Endothelial cell of umbilical vein (primary cell): ENCODE measurements around the gene GNA12. TPM values are rescaled to one million over a fixed set of nuclear protein-coding genes. Genes with fewer than 3 reads are reported as not detected.
"Not testable (repeated sequence)": the region's sequence is repeated elsewhere in the genome, so short reads cannot be mapped to it uniquely, and the experiment has no call there.

Experiments
- BruUV-seq: library from RNA; stranded (reverse); fragments of 400-500 nt; replicated peaks from 2 replicates; lab custom pipeline; 2021; lab: Mats Ljungman, UMichigan
- CTCF ChIA-PET: fragments of 300-600, 350-600 bp; sonication (Branson Sonifier 250); formaldehyde crosslinking; loops from one replicate; lab custom pipeline; 2021; ENCODE audit warnings: antibody characterized with exemption, inconsistent platforms; lab: Charles Lee
- POLR2A ChIA-PET: fragments of 300-600, 350-600 bp; sonication (Branson Sonifier 250); formaldehyde crosslinking; loops from one replicate; lab custom pipeline; 2021; ENCODE audit warnings: antibody characterized with exemption, inconsistent platforms; lab: Charles Lee
- DNase-seq: peaks from one replicate; pipeline ENCODE4 v3.0.0-alpha.2; 2011; ENCODE audit warnings: low read depth, low spot score
- FAIRE-seq: peaks from 2 replicates; lab custom pipeline; 2011; peaks lifted over from hg19 to GRCh38; lab: Jason Lieb, UNC
- H2AFZ ChIP-seq: 2 replicates; pipeline ENCODE4 v1.6.0; 2012; ENCODE audit warnings: low read depth, low read length, control low read depth, inconsistent platforms
- H3K27ac ChIP-seq: 2 replicates; pipeline ENCODE4 v1.5.1; 2011; ENCODE audit warnings: low read depth, mild to moderate bottlenecking, control low read depth, low read length, moderate library complexity; ENCODE audit not compliant: insufficient read depth
- H3K27me3 ChIP-seq, 2 experiments: 2 replicates each; pipeline versions ENCODE4 v1.6.0 to v1.6.1; 2011; ENCODE audit warnings: low read length in 2 of 2, mixed read lengths in 1 of 2; ENCODE audit not compliant: control insufficient read depth in 2 of 2, insufficient read depth in 2 of 2
- H3K36me3 ChIP-seq, 2 experiments: 2 replicates in 1 of 2; 3 replicates in 1 of 2; pipeline ENCODE4 v1.5.1; 2011; ENCODE audit warnings: low read length in 2 of 2, mild to moderate bottlenecking in 1 of 2, moderate library complexity in 1 of 2; ENCODE audit not compliant: control insufficient read depth in 2 of 2, insufficient read depth in 2 of 2; ENCODE audit errors: extremely low read depth in 1 of 2
- H3K4me1 ChIP-seq: 3 replicates; pipeline ENCODE4 v1.5.1; 2011; ENCODE audit warnings: mild to moderate bottlenecking, low read length; ENCODE audit not compliant: control insufficient read depth, insufficient read depth; ENCODE audit errors: extremely low read depth
- H3K4me2 ChIP-seq: 2 replicates; pipeline ENCODE4 v1.6.1; 2011; ENCODE audit warnings: low read length, control low read depth, mixed read lengths; ENCODE audit not compliant: insufficient read depth
- H3K4me3 ChIP-seq, 3 experiments: fragments of 200-600 bp in 1 of 3; sonication (generic), shearing (Covaris generic) in 1 of 3; replicated peaks in 1 of 3; 2 replicates each; pipeline ENCODE4 v1.5.1; 2011 to 2016; ENCODE audit warnings: control low read depth in 3 of 3, low read length in 3 of 3, mild to moderate bottlenecking in 2 of 3, inconsistent platforms in 1 of 3, low read depth in 1 of 3, moderate library complexity in 1 of 3; ENCODE audit not compliant: insufficient read depth in 1 of 3
- H3K79me2 ChIP-seq: 2 replicates; pipeline ENCODE4 v1.6.0; 2012; ENCODE audit warnings: low read length, inconsistent platforms; ENCODE audit not compliant: control insufficient read depth, insufficient read depth
- H3K9ac ChIP-seq: replicated peaks from 2 replicates; pipeline ENCODE3; 2011; ENCODE audit warnings: low read length, control low read depth; ENCODE audit not compliant: insufficient read depth; ENCODE audit errors: extremely low read depth
- H3K9me1 ChIP-seq: replicated peaks from 3 replicates; pipeline ENCODE4 v1.6.0; 2011; ENCODE audit warnings: mild to moderate bottlenecking, low read length; ENCODE audit not compliant: control insufficient read depth, insufficient read depth; ENCODE audit errors: extremely low read depth
- H3K9me3 ChIP-seq: replicated peaks from 2 replicates; pipeline ENCODE4 v1.5.1; 2012; ENCODE audit warnings: low read length, inconsistent platforms; ENCODE audit not compliant: control insufficient read depth, insufficient read depth
- H4K20me1 ChIP-seq: replicated peaks from 2 replicates; pipeline ENCODE3; 2011; ENCODE audit warnings: mild to moderate bottlenecking, low read length; ENCODE audit not compliant: control insufficient read depth, insufficient read depth; ENCODE audit errors: extremely low read depth
- EZH2 ChIP-seq: IDR thresholded peaks from 2 replicates; pipeline ENCODE4 v1.6.1; 2012; ENCODE audit warnings: borderline replicate concordance, low read depth, mild to moderate bottlenecking, moderate library complexity, low read length, inconsistent platforms; ENCODE audit not compliant: severe bottlenecking
- FOS ChIP-seq: IDR thresholded peaks from 2 replicates; pipeline ENCODE4 v1.6.1; 2011; ENCODE audit warnings: mild to moderate bottlenecking, low read length, moderate library complexity, borderline replicate concordance; ENCODE audit not compliant: insufficient read depth
- GATA2 ChIP-seq: IDR thresholded peaks from 2 replicates; pipeline ENCODE4 v1.7.0; 2011; ENCODE audit warnings: low read depth, mild to moderate bottlenecking, moderate library complexity, mixed read lengths, low read length; ENCODE audit not compliant: insufficient read length, insufficient read depth
- JUN ChIP-seq: IDR thresholded peaks from 2 replicates; pipeline ENCODE4 v1.6.1; 2011; ENCODE audit warnings: borderline replicate concordance, low read depth; ENCODE audit not compliant: insufficient read length, insufficient read depth
- MAX ChIP-seq: IDR thresholded peaks from 2 replicates; pipeline ENCODE4 v1.6.1; 2011; ENCODE audit not compliant: insufficient read depth, insufficient read length
- MYC ChIP-seq: IDR thresholded peaks from one replicate; pipeline ENCODE4 v1.6.1; 2011; ENCODE audit warnings: mild to moderate bottlenecking, low read depth, low read length
- POLR2A ChIP-seq: IDR thresholded peaks from 2 replicates; pipeline ENCODE4 v1.6.1; 2012; ENCODE audit warnings: low read depth, mild to moderate bottlenecking, control low read depth, low read length
- POLR2AphosphoS5 ChIP-seq: IDR thresholded peaks from 2 replicates; pipeline ENCODE4 v1.6.1; 2012; ENCODE audit warnings: low read depth, mild to moderate bottlenecking, control low read depth, low read length, moderate library complexity; ENCODE audit not compliant: insufficient read depth
- dilution Hi-C: fragments of 300-500 bp; cut with MboI; formaldehyde crosslinking; loops from one replicate; pipeline ENCODE4 v1.15.0; 2019; ENCODE audit warnings: low sequenced_read_pairs; ENCODE audit not compliant: extremely low pct_ligation_motif_present
- intact Hi-C: fragments of 100-400 bp; cut with micrococcal nuclease; formaldehyde crosslinking; loops from one replicate; pipeline ENCODE4 v1.10.0; 2022
- polyA plus RNA-seq, 4 experiments: library from polyadenylated mRNA; depleted of rRNA in 3 of 4; stranded (reverse) in 3 of 4; unstranded in 1 of 4; fragments of >200 nt; gene quantifications; 2 replicates each; pipeline versions ENCODE4 v1.2.1 to v1.2.3, GENCODE V29; 2011 to 2012; ENCODE audit warnings: missing spikeins in 1 of 4
- total RNA-seq: library from RNA; stranded (reverse); gene quantifications from 2 replicates; pipeline ENCODE4 v1.2.3, GENCODE V29; 2021
- TF ChIP-seq, protein P1 (sequence below), 2 donors: IDR thresholded peaks; 1 replicate in 1 of 2; 2 replicates in 1 of 2; pipeline ENCODE4 v1.5.1; 2011; ENCODE audit warnings: low read length in 2 of 2, mild to moderate bottlenecking in 2 of 2, moderate library complexity in 2 of 2, control low read depth in 1 of 2, inconsistent platforms in 1 of 2, low read depth in 1 of 2; ENCODE audit not compliant: insufficient read depth in 1 of 2; ENCODE audit errors: extremely low read depth in 1 of 2

GNA12 gene
- total and polyA plus RNA-seq, 2 donors (not counting 3 experiments of a cell fraction or from before 2014, with no cell fraction given) = 63.0 to 75.1 TPM

GRCh38 chr7:2724453-2725177 is 119.5 kb downstream of the GNA12 start:
- dilution Hi-C loops = no loop called here
- no peak for FAIRE-seq
- intact Hi-C loops = no loop called here
- H3K27me3 ChIP-seq = no peaks in the 10 kb centered on the region
- H3K79me2 ChIP-seq = no peaks in the 10 kb centered on the region
- H3K9ac ChIP-seq = no peak overlapping the region
- no peaks in the 10 kb centered on the region for H4K20me1 ChIP-seq
- ChIA-PET CTCF (interaction anchor here (0.7 to 1.3 kb wide), 3 partner anchors 10 to 36 kb away, joined by 3 to 4 read pairs (median 3); no protein-coding TSS in a partner anchor), POLR2A (no interaction called here)
- no peaks in the 10 kb centered on the region for H3K9me3 ChIP-seq
- no peak for DNase-seq
- no peaks in the 10 kb centered on the region for H3K4me1 ChIP-seq
- no peak for TF ChIP-seq JUN
- TF ChIP-seq EZH2 = no peak
- no peak for TF ChIP-seq POLR2A
- TF ChIP-seq FOS = no peak
- TF ChIP-seq MAX = no peak
- TF ChIP-seq, protein P1, sequence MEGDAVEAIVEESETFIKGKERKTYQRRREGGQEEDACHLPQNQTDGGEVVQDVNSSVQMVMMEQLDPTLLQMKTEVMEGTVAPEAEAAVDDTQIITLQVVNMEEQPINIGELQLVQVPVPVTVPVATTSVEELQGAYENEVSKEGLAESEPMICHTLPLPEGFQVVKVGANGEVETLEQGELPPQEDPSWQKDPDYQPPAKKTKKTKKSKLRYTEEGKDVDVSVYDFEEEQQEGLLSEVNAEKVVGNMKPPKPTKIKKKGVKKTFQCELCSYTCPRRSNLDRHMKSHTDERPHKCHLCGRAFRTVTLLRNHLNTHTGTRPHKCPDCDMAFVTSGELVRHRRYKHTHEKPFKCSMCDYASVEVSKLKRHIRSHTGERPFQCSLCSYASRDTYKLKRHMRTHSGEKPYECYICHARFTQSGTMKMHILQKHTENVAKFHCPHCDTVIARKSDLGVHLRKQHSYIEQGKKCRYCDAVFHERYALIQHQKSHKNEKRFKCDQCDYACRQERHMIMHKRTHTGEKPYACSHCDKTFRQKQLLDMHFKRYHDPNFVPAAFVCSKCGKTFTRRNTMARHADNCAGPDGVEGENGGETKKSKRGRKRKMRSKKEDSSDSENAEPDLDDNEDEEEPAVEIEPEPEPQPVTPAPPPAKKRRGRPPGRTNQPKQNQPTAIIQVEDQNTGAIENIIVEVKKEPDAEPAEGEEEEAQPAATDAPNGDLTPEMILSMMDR (IDR thresholded peaks at IDR 0.05; ENCODE audit: extremely low read depth in 1 of 2, insufficient read depth in 1 of 2, low read depth in 1 of 2, low read length in 2 of 2) = no peak
- TF ChIP-seq POLR2AphosphoS5 = no peak
- TF ChIP-seq MYC = no peak
- no peak for TF ChIP-seq GATA2
- H3K36me3 ChIP-seq = peaks cover 0 to 11% of the 10 kb centered on the region in 2 experiments
- no peak overlapping the region for H2AFZ ChIP-seq
- no peaks in the 10 kb centered on the region for H3K9me1 ChIP-seq
- BruUV-seq = no TSS peak
- no peak overlapping the region for H3K27ac ChIP-seq
- H3K4me2 ChIP-seq = no peak overlapping the region
- H3K4me3 ChIP-seq = no peak overlapping the region

DNA sequence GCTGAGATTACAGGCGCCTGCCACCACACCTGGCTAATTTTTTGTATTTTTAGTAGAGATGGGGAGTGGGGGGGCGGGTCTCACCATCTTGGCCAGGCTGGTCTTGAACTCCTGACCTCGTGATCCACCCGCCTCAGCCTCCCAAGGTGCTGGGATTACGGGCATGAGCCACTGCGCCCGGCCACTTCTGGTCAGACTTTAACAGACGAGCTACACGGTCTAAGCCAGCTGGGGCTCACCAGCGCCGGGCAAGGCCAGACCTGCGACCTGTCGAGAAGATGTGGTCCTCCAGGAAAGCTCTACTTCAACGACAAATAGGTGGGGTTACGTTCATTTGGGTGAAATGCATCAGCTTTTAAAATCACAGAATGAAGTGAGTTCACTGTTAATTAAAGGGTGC is 120.1 kb downstream of the GNA12 start:
- BruUV-seq, H3K9me3 ChIP-seq, H4K20me1 ChIP-seq, intact Hi-C loops, H3K9me1 ChIP-seq, H3K27me3 ChIP-seq, FAIRE-seq, H2AFZ ChIP-seq, DNase-seq, H3K9ac ChIP-seq, H3K27ac ChIP-seq, H3K4me1 ChIP-seq, H3K36me3 ChIP-seq, H3K4me2 ChIP-seq, dilution Hi-C loops, H3K4me3 ChIP-seq, H3K79me2 ChIP-seq, POLR2A ChIA-PET: not testable (repeated sequence)
- CTCF ChIA-PET = interaction anchor here (1.3 kb wide), 1 partner anchor 37 kb away, joined by 3 read pairs; no protein-coding TSS in a partner anchor
